Measurements from ENCODE around the gene BICRA.

BICRA gene

DNA sequence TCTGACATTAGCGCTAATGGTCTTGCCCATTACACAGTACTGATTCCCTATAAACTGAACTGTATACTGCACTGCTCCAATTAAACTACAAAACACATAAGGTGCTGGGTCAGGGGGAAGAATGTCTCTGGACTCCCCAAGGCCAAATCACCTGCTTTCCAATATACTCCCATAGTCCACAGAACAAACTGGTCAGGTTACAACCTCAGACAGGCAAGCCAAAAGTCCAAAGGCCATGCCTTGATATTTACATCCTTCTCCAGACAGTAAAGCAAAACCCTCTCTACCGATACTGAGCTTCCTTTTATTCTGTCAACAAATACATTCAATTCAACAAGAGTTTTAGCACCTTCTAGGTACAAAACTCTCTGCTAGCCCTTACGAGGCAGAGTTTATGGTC lies 44.9 kb upstream of the BICRA start:
- Histone ChIP-seq H3K9me3 (ENCODE audit: insufficient read depth, low read length, severe bottlenecking) (no peaks in the 10 kb centered on the region), H3K9ac (ENCODE audit: low read depth, low read length) (no peak overlapping the region), H2AFZ (ENCODE audit: low read depth, low read length) (no peak overlapping the region), H4K20me1 (ENCODE audit: insufficient read depth, low read length) (no peaks in the 10 kb centered on the region), H3K27me3 (ENCODE audit: insufficient read depth, low read length, poor library complexity) (no peaks in the 10 kb centered on the region), H3K27ac (ENCODE audit: low read length) (no peak overlapping the region), H3K4me2 (ENCODE audit: insufficient read depth, low read length) (no peak overlapping the region), H3K36me3 (ENCODE audit: insufficient read depth, low read length) (no peaks in the 10 kb centered on the region), H3K4me1 (ENCODE audit: insufficient read depth, low read length) (no peaks in the 10 kb centered on the region), H3K4me3 (ENCODE audit: low read depth in 1 of 2, low read length in 2 of 2) (no peak overlapping the region), H3K79me2 (ENCODE audit: insufficient read depth, low read length) (no peaks in the 10 kb centered on the region)
- TF ChIP-seq EZH2 (IDR thresholded peaks at IDR 0.05; ENCODE audit: borderline replicate concordance, low read depth, low read length, severe bottlenecking), result no peak
- TF ChIP-seq, protein P1, sequence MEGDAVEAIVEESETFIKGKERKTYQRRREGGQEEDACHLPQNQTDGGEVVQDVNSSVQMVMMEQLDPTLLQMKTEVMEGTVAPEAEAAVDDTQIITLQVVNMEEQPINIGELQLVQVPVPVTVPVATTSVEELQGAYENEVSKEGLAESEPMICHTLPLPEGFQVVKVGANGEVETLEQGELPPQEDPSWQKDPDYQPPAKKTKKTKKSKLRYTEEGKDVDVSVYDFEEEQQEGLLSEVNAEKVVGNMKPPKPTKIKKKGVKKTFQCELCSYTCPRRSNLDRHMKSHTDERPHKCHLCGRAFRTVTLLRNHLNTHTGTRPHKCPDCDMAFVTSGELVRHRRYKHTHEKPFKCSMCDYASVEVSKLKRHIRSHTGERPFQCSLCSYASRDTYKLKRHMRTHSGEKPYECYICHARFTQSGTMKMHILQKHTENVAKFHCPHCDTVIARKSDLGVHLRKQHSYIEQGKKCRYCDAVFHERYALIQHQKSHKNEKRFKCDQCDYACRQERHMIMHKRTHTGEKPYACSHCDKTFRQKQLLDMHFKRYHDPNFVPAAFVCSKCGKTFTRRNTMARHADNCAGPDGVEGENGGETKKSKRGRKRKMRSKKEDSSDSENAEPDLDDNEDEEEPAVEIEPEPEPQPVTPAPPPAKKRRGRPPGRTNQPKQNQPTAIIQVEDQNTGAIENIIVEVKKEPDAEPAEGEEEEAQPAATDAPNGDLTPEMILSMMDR (IDR thresholded peaks at IDR 0.05; ENCODE audit: borderline replicate concordance, extremely low read depth, low read length, poor library complexity, severe bottlenecking), result no peak
- DNase-seq (no peak), ATAC-seq (ENCODE audit: insufficient read depth, low read depth) (no peak)

DNA sequence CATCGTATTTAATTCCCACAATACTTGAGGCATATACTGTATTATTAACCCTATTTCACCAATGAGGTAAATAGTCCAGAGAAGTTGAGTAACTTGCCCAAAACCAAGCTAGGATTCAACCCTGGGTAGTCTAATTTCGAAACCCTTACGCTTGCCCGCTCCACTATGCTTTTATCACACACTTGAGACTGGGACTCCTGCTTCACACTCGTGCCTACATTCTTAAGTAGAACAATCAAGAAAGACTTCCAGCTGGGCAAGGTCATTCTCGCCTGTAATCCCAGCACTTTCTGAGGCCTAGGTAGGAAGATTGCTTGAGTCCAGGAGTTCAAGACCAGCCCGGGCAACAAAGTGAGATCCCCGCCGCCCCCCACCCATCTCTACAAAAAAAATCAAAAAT lies 39.6 kb upstream of the BICRA start:
- no peak overlapping the region for H3K9ac ChIP-seq (ENCODE audit: low read depth, low read length)
- H3K27me3 ChIP-seq (ENCODE audit: insufficient read depth, low read length, poor library complexity), result peaks cover 8% of the 10 kb centered on the region
- H2AFZ ChIP-seq (ENCODE audit: low read depth, low read length), result no peak overlapping the region
- ATAC-seq (ENCODE audit: insufficient read depth, low read depth), result no peak
- no peak overlapping the region for H3K27ac ChIP-seq (ENCODE audit: low read length)
- DNase-seq, result no peak
- no peak overlapping the region for H3K4me2 ChIP-seq (ENCODE audit: insufficient read depth, low read length)
- no peak for TF ChIP-seq EZH2 (IDR thresholded peaks at IDR 0.05; ENCODE audit: borderline replicate concordance, low read depth, low read length, severe bottlenecking)
- TF ChIP-seq, protein P1 (IDR thresholded peaks at IDR 0.05; ENCODE audit: borderline replicate concordance, extremely low read depth, low read length, poor library complexity, severe bottlenecking), result no peak
- H3K9me3 ChIP-seq (ENCODE audit: insufficient read depth, low read length, severe bottlenecking), result no peaks in the 10 kb centered on the region
- no peaks in the 10 kb centered on the region for H3K4me1 ChIP-seq (ENCODE audit: insufficient read depth, low read length)
- no peak overlapping the region for H3K4me3 ChIP-seq (ENCODE audit: low read depth in 1 of 2, low read length in 2 of 2)
- H3K36me3 ChIP-seq (ENCODE audit: insufficient read depth, low read length), result no peaks in the 10 kb centered on the region
- H3K79me2 ChIP-seq (ENCODE audit: insufficient read depth, low read length), result no peaks in the 10 kb centered on the region
- H4K20me1 ChIP-seq (ENCODE audit: insufficient read depth, low read length), result no peaks in the 10 kb centered on the region

DNA sequence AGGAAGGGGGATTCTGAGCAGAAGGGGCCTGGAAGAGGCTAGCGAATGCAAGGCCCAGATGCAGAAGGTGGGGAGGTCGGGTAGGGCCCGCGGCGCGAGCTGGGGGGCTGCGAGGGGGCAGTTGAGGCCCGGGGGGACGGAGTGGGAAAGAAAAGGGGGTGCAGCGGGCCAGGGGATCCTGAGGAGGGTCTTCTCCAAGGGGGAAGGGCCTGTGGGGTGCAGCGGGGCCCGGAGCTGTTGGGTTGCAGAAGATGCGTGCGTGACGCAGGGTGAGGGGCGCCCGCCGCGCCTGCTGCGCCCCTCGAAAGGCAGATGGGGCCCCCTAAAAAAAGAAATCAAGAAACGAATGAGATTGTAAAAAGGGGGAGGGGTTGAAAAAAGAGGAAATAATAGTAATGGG lies 36.3 kb upstream of the BICRA start:
- Histone ChIP-seq H3K9ac (ENCODE audit: low read depth, low read length) (no peak overlapping the region), H3K4me2 (ENCODE audit: insufficient read depth, low read length) (no peak overlapping the region), H3K79me2 (ENCODE audit: insufficient read depth, low read length) (no peaks in the 10 kb centered on the region), H3K4me3 (ENCODE audit: low read depth in 1 of 2, low read length in 2 of 2) (no peak overlapping the region), H3K4me1 (ENCODE audit: insufficient read depth, low read length) (no peaks in the 10 kb centered on the region), H3K9me3 (ENCODE audit: insufficient read depth, low read length, severe bottlenecking) (no peaks in the 10 kb centered on the region), H4K20me1 (ENCODE audit: insufficient read depth, low read length) (no peaks in the 10 kb centered on the region), H3K27me3 (ENCODE audit: insufficient read depth, low read length, poor library complexity) (peaks cover 8% of the 10 kb centered on the region), H3K36me3 (ENCODE audit: insufficient read depth, low read length) (no peaks in the 10 kb centered on the region), H3K27ac (ENCODE audit: low read length) (no peak overlapping the region), H2AFZ (ENCODE audit: low read depth, low read length) (no peak overlapping the region)
- TF ChIP-seq EZH2 (IDR thresholded peaks at IDR 0.05; ENCODE audit: borderline replicate concordance, low read depth, low read length, severe bottlenecking), result no peak
- TF ChIP-seq, protein P1 (IDR thresholded peaks at IDR 0.05; ENCODE audit: borderline replicate concordance, extremely low read depth, low read length, poor library complexity, severe bottlenecking), result no peak
- ATAC-seq (ENCODE audit: insufficient read depth, low read depth) (no peak), DNase-seq (no peak)

Data from DND-41 (cell line).